ENCODE results near the gene ADGRD1.

ADGRD1 gene

GRCh38 chr12:131094831-131095805 lies 141.4 kb downstream of the ADGRD1 start:
- DNase-seq, result no peak

- DNase-seq, result no peak
These were observed 142.3 kb downstream of the ADGRD1 start for GRCh38 chr12:131095826-131096680.

- DNase-seq, result no peak
These were observed 143.0 kb downstream of the ADGRD1 start for GRCh38 chr12:131096681-131097181.

- no peak for DNase-seq
These were observed 143.8 kb downstream of the ADGRD1 start for GRCh38 chr12:131097202-131098177.

GRCh38 chr12:131098178-131098981 lies 144.7 kb downstream of the ADGRD1 start:
- DNase-seq, result no peak

- DNase-seq, result no peak
These were observed 146.4 kb downstream of the ADGRD1 start for GRCh38 chr12:131100031-131100674.

GRCh38 chr12:131101006-131101405 lies 147.3 kb downstream of the ADGRD1 start:
- no peak for DNase-seq

- no peak for DNase-seq
These were observed 148.2 kb downstream of the ADGRD1 start for GRCh38 chr12:131101703-131102492.

- no peak for DNase-seq
These were observed 148.8 kb downstream of the ADGRD1 start for GRCh38 chr12:131102493-131102931.

- no peak for DNase-seq
These were observed 149.4 kb downstream of the ADGRD1 start for GRCh38 chr12:131102991-131103668.

GRCh38 chr12:131103669-131104462 lies 150.2 kb downstream of the ADGRD1 start:
- DNase-seq, result no peak

- DNase-seq, result peak; percentile 74
These were observed 151.0 kb downstream of the ADGRD1 start for GRCh38 chr12:131104463-131105350.

- DNase-seq, result no peak
These were observed 151.6 kb downstream of the ADGRD1 start for GRCh38 chr12:131105351-131105735.

GRCh38 chr12:131105736-131106348 lies 152.1 kb downstream of the ADGRD1 start:
- peak; percentile 25 for DNase-seq

GRCh38 chr12:131106349-131106941 lies 152.7 kb downstream of the ADGRD1 start:
- no peak for DNase-seq
